GM12875 (cell line): Measurements from ENCODE around the gene ATP13A5.

Source experiments
- H3K4me3 ChIP-seq: one replicate; pipeline ENCODE4 v1.5.1; 2011; ENCODE audit warnings: low read depth, low read length, control low read depth
- TF ChIP-seq, protein P1 (sequence below): IDR thresholded peaks from 2 replicates; pipeline ENCODE4 v1.5.1; 2011; ENCODE audit warnings: low read depth, mild to moderate bottlenecking, control low read depth, inconsistent platforms, low read length, moderate library complexity, borderline replicate concordance; ENCODE audit not compliant: insufficient read depth

Gene ATP13A5

DNA sequence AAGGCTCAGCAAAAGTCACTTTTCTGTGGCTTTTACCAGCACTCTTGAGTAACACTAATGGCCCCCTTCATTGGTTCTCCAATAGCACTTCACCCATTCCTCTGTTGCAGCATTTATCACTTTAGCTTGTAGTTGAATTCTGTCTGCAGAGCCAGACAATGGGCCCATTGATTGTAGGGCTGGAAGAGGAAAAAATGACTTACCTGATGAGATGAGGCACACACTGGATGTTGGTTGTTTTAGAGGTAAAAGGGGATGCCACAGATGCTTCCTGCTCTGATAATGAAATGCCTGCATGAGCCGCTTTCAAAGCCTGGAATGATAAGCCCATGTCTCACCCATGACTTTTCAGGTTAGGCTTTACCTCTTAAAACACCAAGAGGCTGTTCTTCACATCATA is 73.2 kb downstream of the ATP13A5 start:
- H3K4me3 ChIP-seq: no peak overlapping the region
- TF ChIP-seq, protein P1, sequence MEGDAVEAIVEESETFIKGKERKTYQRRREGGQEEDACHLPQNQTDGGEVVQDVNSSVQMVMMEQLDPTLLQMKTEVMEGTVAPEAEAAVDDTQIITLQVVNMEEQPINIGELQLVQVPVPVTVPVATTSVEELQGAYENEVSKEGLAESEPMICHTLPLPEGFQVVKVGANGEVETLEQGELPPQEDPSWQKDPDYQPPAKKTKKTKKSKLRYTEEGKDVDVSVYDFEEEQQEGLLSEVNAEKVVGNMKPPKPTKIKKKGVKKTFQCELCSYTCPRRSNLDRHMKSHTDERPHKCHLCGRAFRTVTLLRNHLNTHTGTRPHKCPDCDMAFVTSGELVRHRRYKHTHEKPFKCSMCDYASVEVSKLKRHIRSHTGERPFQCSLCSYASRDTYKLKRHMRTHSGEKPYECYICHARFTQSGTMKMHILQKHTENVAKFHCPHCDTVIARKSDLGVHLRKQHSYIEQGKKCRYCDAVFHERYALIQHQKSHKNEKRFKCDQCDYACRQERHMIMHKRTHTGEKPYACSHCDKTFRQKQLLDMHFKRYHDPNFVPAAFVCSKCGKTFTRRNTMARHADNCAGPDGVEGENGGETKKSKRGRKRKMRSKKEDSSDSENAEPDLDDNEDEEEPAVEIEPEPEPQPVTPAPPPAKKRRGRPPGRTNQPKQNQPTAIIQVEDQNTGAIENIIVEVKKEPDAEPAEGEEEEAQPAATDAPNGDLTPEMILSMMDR: no peak

DNA sequence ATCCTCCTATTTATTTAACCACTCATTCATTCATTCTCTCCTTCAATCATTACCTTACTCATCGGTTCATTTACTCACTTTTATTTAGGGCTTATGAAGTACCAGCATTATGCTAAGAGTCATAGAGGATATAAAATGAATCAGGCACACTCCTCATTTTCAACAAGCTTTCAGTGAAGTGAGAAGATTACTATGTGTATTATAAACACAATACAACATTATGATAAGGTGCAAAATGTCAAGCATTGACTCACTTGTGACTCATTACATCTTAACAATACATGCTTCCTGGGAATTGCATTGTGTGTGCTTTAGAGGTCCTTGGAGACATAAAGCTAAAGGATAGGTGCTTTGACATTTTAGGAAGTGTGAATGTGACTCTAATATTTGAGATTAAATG is 77.1 kb downstream of the ATP13A5 start:
- TF ChIP-seq, protein P1: no peak
- H3K4me3 ChIP-seq: no peak overlapping the region

DNA sequence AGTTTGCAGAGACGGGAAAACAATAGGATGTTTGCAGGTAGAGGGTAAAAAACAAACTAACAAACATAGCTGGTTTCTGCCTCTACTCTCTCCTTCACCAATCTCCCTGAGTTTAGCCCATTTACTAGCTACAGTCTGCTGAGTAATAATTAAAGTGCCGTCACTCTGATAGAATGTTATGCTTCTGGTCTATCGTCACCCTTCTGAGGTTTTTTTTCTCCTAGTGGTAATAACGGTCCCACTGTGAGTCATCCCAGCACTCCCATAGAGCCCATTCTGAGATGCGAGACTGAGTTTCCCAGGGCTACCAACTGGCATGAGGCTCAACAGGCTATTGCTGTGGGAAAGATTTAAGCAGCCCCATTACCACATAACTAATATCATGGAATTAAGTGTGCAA is 81.1 kb downstream of the ATP13A5 start:
- H3K4me3 ChIP-seq: no peak overlapping the region
- TF ChIP-seq, protein P1: no peak

DNA sequence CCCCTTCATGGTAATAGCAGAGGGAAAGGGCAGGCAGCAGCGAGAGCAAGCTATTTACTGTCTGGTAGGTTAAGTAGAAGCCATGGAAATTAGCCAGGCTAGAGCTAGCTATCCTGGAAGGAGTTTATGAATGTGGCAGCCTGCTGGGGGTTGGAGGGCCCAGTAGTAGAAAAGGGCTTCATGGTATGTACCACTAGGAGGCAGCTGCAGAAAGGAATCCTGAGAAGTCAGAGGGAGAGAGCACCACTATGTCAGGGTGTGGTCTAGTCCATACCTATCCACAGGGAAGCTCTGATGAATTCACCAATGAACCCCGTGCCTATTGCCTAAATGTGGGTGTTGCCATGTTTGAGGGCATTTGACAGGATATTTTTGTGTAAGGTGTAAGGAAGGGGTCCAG is 82.6 kb downstream of the ATP13A5 start:
- TF ChIP-seq, protein P1: no peak

DNA sequence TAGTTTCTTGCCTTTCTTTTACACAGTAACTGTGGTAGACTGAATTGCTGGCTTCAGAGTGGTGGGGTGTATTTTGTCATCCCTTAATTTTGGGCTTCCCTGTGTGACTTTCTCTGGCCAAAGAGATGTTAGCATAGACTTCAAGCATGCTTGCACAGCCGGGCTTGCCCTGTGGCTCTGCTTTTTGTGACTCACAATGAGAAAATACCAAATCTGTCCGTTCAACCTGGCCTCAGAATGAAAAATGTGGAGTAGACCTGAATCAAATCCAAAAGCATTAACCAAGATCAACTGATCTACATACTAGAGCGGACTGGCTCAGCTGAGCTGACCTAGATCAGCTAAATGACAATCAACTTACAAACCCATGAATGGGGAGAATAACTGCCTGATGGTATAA is 86.2 kb downstream of the ATP13A5 start:
- H3K4me3 ChIP-seq: no peak overlapping the region
- TF ChIP-seq, protein P1: no peak

More for the DNA sequence above, 82.6 kb downstream of the ATP13A5 start:
- H3K4me3 ChIP-seq: no peak overlapping the region

DNA sequence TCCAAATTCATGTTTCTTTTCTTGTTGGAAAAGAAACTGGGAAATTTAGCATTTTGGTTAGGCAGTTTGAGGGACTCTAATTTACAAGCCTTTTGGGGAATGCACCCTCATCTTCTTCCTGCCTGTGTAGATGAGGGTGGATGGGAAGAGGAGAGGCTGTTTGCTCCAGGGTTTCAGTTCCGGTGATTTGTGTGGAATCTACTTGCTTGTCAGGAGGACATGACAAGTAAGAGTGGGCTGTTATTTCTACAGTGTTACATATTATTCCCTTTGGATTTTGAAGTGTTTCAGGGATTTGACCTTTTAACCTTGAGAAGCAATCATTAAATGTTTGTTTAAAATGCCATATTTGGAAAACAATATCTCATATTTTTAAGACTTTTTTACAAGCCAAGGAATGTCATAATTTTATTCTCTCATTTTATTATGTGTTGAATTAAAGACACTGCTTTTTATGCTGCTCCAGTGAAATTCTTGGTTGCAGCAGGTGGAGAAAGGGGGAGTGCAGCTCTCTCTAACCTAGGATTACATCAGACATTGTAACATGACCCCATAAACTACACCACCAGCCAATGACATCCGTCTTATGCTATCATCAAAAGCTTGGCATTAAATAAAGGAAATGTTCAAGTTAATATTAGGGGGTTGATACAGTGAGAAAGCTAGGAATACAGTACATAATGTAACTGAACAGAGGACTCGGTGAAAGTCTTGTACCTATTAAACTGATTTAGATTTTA is 107.3 kb downstream of the ATP13A5 start:
- H3K4me3 ChIP-seq: no peak overlapping the region

DNA sequence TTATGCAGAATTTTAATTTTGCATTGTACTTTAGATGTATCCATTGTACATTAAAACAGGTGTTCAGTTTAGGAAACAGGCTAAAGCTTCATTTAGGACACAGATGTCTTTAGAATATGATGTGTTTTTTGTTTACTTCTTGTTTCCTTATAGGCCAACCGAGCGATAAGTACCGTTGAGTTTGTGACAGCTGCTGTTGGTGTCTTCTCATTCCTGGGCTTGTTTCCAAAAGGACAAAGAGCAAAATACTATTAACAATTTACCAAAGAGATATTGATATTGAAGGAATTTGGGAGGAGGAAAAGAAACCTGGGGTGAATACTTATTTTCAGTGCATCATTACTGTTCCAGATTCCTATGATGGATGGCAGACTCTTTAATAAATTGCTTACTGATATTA is 108.1 kb downstream of the ATP13A5 start:
- TF ChIP-seq, protein P1: no peak
- no peak overlapping the region for H3K4me3 ChIP-seq

More for the DNA sequence above, 107.3 kb downstream of the ATP13A5 start:
- TF ChIP-seq, protein P1: no peak
